Endodermal cell (in vitro differentiated cells): Measurements from ENCODE around the gene AMPD3. TPM values are rescaled to one million over a fixed set of nuclear protein-coding genes. Genes with fewer than 3 reads are reported as not detected.

Experiments used
- DNase-seq: peaks from one replicate; pipeline ENCODE4 v3.0.0-alpha.2; 2017
- H3K27ac ChIP-seq: 2 replicates; pipeline ENCODE4 v1.5.1; 2013; ENCODE audit warnings: mild to moderate bottlenecking, low read depth, low read length, moderate library complexity
- H3K27me3 ChIP-seq: 2 replicates; pipeline ENCODE4 v1.6.1; 2013; ENCODE audit warnings: mild to moderate bottlenecking, low read length, moderate library complexity; ENCODE audit not compliant: insufficient read depth, control insufficient read depth, poor library complexity, severe bottlenecking
- H3K36me3 ChIP-seq: 2 replicates; pipeline ENCODE4 v1.7.0; 2013; ENCODE audit warnings: mild to moderate bottlenecking, low read length, moderate library complexity; ENCODE audit not compliant: control insufficient read depth, insufficient read depth
- H3K4me1 ChIP-seq: one replicate; pipeline ENCODE4 v1.7.0; 2013; ENCODE audit warnings: low read length; ENCODE audit not compliant: control insufficient read depth, insufficient read depth
- H3K4me3 ChIP-seq: 2 replicates; pipeline ENCODE4 v1.5.1; 2013; ENCODE audit warnings: mild to moderate bottlenecking, low read length, moderate library complexity
- H3K9ac ChIP-seq: 2 replicates; pipeline ENCODE4 v1.6.1; 2013; ENCODE audit warnings: mild to moderate bottlenecking, low read length, moderate library complexity; ENCODE audit not compliant: poor library complexity, severe bottlenecking; ENCODE audit errors: extremely low read depth
- H3K9me3 ChIP-seq: 2 replicates; pipeline ENCODE4 v1.6.1; 2013; ENCODE audit warnings: mild to moderate bottlenecking, low read length, moderate library complexity; ENCODE audit not compliant: control insufficient read depth
- H3K27ac Mint-ChIP-seq: 2 replicates; pipeline ENCODE4 v1.8.0; 2020; ENCODE audit warnings: mixed read lengths
- H3K27me3 Mint-ChIP-seq: 2 replicates; pipeline ENCODE4 v1.8.0; 2021; ENCODE audit warnings: mild to moderate bottlenecking, mixed read lengths; ENCODE audit not compliant: insufficient read depth
- H3K36me3 Mint-ChIP-seq: 2 replicates; pipeline ENCODE4 v1.8.0; 2020; ENCODE audit warnings: low read depth, mixed read lengths
- H3K4me1 Mint-ChIP-seq: 2 replicates; pipeline ENCODE4 v1.8.0; 2020; ENCODE audit warnings: mixed read lengths
- H3K4me3 Mint-ChIP-seq: 2 replicates; pipeline ENCODE4 v1.8.0; 2020; ENCODE audit warnings: mild to moderate bottlenecking, moderate library complexity, mixed read lengths
- H3K9me3 Mint-ChIP-seq: 2 replicates; pipeline ENCODE4 v1.8.0; 2020; ENCODE audit warnings: mild to moderate bottlenecking, mixed read lengths
- CTCF ChIP-seq: fragments of 200-600 bp; sonication (generic); conservative IDR thresholded peaks from 2 replicates; pipeline ENCODE4 v1.5.0; 2021; ENCODE audit warnings: antibody characterized with exemption, mild to moderate bottlenecking
- WGBS, 2 experiments: methylation state at CpG; one replicate each; pipeline versions ENCODE4 v1.1.5 to v1.1.7; 2013; ENCODE audit warnings: missing lambda C conversion rate in 2 of 2, mixed read lengths in 1 of 2; ENCODE audit not compliant: insufficient coverage in 1 of 2, insufficient read length in 1 of 2; 5-methylcytosine and 5-hydroxymethylcytosine counted together
- long read RNA-seq, 4 experiments: library from polyadenylated mRNA in 2 of 4; library from RNA in 1 of 4; library from capped mRNA in 1 of 4; stranded (forward) in 3 of 4; unstranded in 1 of 4; transcript quantifications; one replicate each; pipeline ENCODE4 v2.0.0, GENCODE V29; 2020 to 2021; ENCODE audit warnings: inconsistent platforms in 1 of 4
- polyA plus RNA-seq, 2 experiments: library from polyadenylated mRNA; stranded (reverse); fragments of 50-300 nt; gene quantifications; one replicate each; pipeline ENCODE4 v1.2.3, GENCODE V29; 2013
- total RNA-seq, 2 donors: library from RNA; stranded (reverse); fragmentation: NEBNext Ultra II Directional in 1 of 2; extraction: Animal tissue kit (Norgen Biotek cat#: 25700) in 1 of 2; gene quantifications; 2 replicates in 1 of 2; 3 replicates in 1 of 2; pipeline ENCODE4 v1.2.1, GENCODE V29; 2021

AMPD3 gene
- total RNA-seq = 1 to 10 TPM; 7.1 to 7.9 TPM
- polyA plus RNA-seq (2013, experiment 1 of 2) = 2.5 TPM
- polyA plus RNA-seq (2013, experiment 2 of 2) = 2.2 TPM
- long read RNA-seq, experiment 1, partial matches to known transcripts = 1 of 1 reads
- long read RNA-seq, experiment 1, other reads (novel, unspliced or antisense) = 0 of 1 reads
- long read RNA-seq, experiment 2, partial matches to known transcripts = 0 of 7 reads
- long read RNA-seq, experiment 2, other reads (novel, unspliced or antisense) = 1 of 7 reads
- long read RNA-seq, experiment 3, partial matches to known transcripts = 2 of 5 reads
- long read RNA-seq, experiment 3, other reads (novel, unspliced or antisense) = 3 of 5 reads
- long read RNA-seq, experiment 4 = 0 reads

- peak within 1 kb of the TSS; percentile 41 for H3K4me3 Mint-ChIP-seq
Observed at GRCh38 chr11:10454878-10455631, at the start of gene AMPD3. AMPD3 (plus strand) TSS chr11:10455264; CDS start chr11:10461520, 6,256 bp downstream.

GRCh38 chr11:10405865-10406592 lies 49.0 kb upstream of the AMPD3 start:
- Histone ChIP-seq H3K27me3 (no peaks in the 10 kb centered on the region), H3K9ac (no peak overlapping the region), H3K4me3 (no peak overlapping the region), H3K27ac (no peak overlapping the region), H3K4me1 (peaks cover 4% of the 10 kb centered on the region), H3K36me3 (no peaks in the 10 kb centered on the region), H3K9me3 (no peaks in the 10 kb centered on the region)
- no peak overlapping the region for H3K4me3 Mint-ChIP-seq
- peak overlapping the region; percentile 67 for H3K27ac Mint-ChIP-seq
- H3K4me1 Mint-ChIP-seq = peaks cover 12% of the 10 kb centered on the region
- 33% methylated on average over 6 of the region's 6 CpGs; no CpG with 5 or more reads in 1 of the 2 experiments for WGBS, 2 experiments
- peak; percentile 85 for DNase-seq
- peaks cover 4% of the 10 kb centered on the region for H3K27me3 Mint-ChIP-seq
- no peaks in the 10 kb centered on the region for H3K9me3 Mint-ChIP-seq
- peak; percentile 90 for TF ChIP-seq CTCF
- H3K36me3 Mint-ChIP-seq = no peaks in the 10 kb centered on the region

More at GRCh38 chr11:10454878-10455631, at the start of gene AMPD3:
- Histone ChIP-seq H3K27me3 (peaks cover 9% of the 10 kb centered on the region), H3K4me1 (peaks cover 10% of the 10 kb centered on the region), H3K9ac (no peak within 1 kb of the TSS), H3K9me3 (no peaks in the 10 kb centered on the region), H3K27ac (no peak within 1 kb of the TSS), H3K4me3 (peak within 1 kb of the TSS; percentile 54), H3K36me3 (no peaks in the 10 kb centered on the region)
- no peaks in the 10 kb centered on the region for H3K36me3 Mint-ChIP-seq
- TF ChIP-seq CTCF = no peak
- H3K27me3 Mint-ChIP-seq = peaks cover 26% of the 10 kb centered on the region
- no peak for DNase-seq
- peak within 1 kb of the TSS; percentile 58 for H3K27ac Mint-ChIP-seq
- H3K4me1 Mint-ChIP-seq = peaks cover 32% of the 10 kb centered on the region
- H3K9me3 Mint-ChIP-seq = no peaks in the 10 kb centered on the region
- WGBS, 2 experiments = 83 to 88% methylated on average over 5 to 11 of the region's 11 CpGs

GRCh38 chr11:10407055-10407454 lies 48.0 kb upstream of the AMPD3 start:
- no peak for DNase-seq
- H3K36me3 ChIP-seq = no peaks in the 10 kb centered on the region
- H3K9me3 ChIP-seq = no peaks in the 10 kb centered on the region
- H3K4me3 ChIP-seq = no peak overlapping the region
- no peak overlapping the region for H3K27ac ChIP-seq
- Mint-ChIP-seq H3K36me3 (no peaks in the 10 kb centered on the region), H3K27ac (no peak overlapping the region), H3K4me1 (peaks cover 12% of the 10 kb centered on the region), H3K27me3 (peaks cover 4% of the 10 kb centered on the region), H3K4me3 (no peak overlapping the region), H3K9me3 (no peaks in the 10 kb centered on the region)
- TF ChIP-seq CTCF = no peak
- peaks cover 4% of the 10 kb centered on the region for H3K4me1 ChIP-seq
- H3K27me3 ChIP-seq = no peaks in the 10 kb centered on the region
- no peak overlapping the region for H3K9ac ChIP-seq
- WGBS, 2 experiments = 71 to 88% methylated on average over 2 to 3 of the region's 3 CpGs
